Stimulated activated CD8-positive, alpha-beta memory T cell treated with anti-CD3 and anti-CD28 coated beads, Interleukin-2, amount 100 ng/mL, for 48 hours (primary cell): Measurements from ENCODE around the gene NFIC.
"Not testable (repeated sequence)": the region's sequence is repeated elsewhere in the genome, so short reads cannot be mapped to it uniquely, and the experiment has no call there.

Source experiments
- DNase-seq, 2 donors: peaks; one replicate each; pipeline ENCODE4 v3.0.0-alpha.2; 2020; ENCODE audit warnings: low read depth in 2 of 2

The NFIC gene

DNA sequence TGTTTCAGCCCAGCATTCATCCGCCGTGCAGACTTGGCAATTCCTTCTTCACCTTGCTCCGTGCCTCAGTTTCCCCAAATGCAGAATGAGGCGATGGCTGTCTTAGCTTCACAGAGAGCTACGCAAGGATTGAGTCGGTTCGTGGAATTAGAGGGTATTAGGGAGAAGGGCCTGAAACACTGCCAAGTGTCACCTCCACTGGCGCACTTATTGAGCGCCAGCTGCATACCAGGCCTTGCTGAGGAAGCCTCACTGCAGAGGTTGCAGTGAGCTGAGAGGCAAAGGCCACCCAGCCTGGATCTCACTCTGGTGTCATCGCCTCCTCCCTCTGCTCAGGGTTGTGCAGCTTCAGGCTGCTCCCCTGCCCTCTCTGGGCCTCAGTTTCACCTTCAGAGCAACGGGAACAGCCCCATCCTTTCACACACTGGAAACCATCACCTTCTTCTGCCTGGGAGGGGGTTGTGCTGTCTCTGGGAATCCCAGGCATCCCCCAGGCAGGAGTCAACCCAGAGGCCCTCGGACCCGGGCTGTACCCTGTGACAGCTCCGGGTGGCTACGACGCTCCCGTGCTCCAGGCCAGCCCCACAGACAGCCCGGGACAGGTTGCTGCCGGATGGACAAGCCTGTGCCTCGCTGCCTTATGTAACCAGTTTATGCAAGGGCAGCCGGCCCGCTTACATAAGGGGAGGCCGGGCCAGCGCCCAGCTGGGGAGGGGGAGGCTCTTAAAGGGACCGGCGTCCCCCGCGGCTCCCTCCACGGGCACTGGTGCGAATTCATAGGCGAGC, 31.9 kb downstream of the NFIC start:
- no peak for DNase-seq

DNA sequence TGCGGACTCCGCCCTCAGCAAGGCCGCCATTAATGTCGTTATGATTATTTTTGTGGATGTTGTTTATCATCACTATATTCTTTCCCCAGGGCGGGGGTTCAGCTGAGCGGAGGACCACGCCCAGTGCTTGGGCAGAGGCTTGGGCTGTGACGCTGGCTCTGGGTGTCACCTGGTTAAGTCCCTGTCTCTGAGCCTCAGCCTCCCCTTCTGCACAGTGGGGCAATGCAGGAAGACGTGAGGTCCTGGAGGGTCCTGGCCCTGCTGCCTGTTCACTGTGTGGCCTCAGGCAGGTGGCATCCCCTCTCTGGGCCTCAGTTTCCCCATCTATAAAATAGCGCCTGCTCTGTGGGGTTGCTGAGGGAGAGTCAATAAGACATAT, 32.5 kb downstream of the NFIC start:
- no peak for DNase-seq

DNA sequence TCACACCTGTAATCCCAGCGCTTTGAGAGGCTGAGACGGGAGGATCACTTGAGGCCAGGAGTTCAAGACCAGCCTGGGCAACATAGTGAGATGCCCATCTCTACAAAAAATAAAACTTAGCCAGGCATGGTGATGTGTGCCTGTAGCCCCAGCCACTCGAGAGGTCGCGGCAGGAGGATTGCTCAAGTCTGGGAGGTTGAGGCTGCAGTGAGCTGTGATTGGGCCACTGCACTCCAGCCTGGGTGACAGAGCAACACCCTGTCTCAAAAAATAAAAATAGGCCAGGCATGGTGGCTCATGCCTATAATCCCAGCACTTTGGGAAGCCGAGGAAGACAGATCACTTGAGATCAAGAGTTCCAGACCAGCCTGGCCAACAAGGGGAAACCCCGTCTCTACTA, 32.9 kb downstream of the NFIC start:
- DNase-seq = not testable (repeated sequence)

DNA sequence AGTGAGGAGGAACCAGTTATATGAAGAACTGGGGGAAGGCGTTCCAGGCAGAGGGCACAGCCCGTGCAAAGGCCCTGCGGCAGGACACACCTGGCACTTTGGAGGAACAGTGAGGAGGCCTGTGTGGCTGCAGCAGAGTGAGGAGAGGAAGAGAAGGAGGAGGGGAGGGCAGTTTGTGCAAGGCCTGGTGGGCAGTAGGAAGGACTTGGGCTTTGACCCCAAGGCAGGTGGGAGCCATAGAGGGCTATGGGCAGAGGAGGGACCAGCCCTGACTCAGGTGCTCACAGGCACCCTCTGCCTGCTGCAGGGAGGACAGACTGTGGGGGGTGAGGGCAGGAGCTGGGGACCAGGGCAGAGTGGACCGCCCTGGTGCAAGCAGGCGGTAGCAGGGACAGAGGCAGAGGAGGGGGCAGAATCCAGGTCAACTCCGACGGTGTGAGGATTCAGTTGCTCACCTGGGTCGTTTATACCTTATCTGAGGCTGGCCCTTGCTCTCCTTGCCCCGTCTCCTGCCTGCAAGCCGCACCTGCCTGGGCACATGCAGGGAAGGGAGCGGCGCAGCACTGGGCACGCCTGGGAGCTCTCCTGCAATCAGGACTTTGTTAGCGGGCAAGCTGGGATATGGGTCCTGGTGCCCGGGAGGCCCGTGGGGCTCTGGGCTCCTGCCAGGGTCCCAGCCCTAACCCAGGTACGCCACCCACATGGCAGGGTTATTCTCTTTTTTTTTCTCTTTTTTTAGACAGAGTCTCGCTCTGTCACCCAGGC, 34.8 kb downstream of the NFIC start:
- no peak for DNase-seq

GRCh38 chr19:3402631-3403443, 36.5 kb downstream of the NFIC start:
- no peak for DNase-seq

DNA sequence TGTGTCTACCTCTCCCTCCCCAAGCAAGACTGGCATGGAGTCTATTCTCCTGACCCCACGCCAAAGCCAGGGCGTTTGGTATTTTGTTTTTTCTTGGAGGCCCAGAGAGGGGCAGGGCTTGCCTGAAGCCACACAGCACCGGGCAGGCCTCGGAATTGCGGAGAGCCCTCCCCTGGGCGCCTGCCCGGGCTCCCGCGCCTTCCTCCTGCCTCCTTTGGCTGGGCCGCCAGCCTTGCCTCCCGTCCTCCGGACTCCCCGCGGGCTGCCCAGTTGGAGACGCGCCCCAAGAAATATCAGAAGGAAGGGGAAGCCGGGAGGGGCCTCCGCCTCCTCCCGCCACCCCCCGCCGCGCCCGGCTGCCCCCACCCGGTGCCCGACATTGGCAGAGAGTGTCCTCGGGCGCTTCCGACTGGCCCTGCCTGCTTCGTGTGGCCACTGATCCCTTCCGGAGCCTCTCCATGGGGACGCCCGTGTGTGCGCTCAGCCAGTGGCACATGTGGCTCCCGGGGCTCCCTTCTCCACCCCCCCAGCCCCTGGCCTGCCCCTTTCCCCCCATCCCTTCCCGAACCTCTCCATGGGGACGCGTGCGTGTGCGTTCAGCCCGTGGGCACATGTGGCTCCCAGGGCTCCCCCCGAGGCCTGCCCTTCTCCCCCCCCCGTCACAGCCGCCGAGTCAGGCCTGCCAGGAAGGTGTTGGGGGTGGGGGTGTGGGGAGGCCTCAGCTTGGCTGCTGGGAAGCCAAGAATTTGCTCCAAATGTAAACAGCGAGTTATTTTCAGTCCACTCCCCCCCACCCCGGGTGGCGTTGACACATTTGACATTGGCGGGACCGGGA, 37.3 kb downstream of the NFIC start:
- no peak for DNase-seq

GRCh38 chr19:3404324-3405260, 38.2 kb downstream of the NFIC start:
- no peak for DNase-seq

DNA sequence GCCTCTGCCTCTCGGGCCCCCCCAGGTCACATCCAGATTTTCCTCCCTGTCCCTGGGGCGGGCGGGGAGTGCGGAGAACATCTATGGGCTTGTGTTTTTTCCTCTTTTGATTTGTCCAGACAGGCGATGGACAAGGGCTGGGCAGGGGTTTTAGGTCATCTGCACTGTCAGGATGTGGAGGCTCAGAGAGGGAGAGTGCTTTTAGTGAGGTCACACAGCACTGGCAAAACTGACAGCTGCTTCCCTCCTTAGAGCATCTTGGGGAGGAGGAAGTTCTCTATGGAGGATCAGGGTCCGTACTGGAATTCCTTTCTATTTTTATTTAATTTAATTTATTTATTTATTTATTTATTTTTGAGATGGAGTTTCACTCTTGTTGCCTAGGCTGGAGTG, 38.9 kb downstream of the NFIC start:
- no peak for DNase-seq

DNA sequence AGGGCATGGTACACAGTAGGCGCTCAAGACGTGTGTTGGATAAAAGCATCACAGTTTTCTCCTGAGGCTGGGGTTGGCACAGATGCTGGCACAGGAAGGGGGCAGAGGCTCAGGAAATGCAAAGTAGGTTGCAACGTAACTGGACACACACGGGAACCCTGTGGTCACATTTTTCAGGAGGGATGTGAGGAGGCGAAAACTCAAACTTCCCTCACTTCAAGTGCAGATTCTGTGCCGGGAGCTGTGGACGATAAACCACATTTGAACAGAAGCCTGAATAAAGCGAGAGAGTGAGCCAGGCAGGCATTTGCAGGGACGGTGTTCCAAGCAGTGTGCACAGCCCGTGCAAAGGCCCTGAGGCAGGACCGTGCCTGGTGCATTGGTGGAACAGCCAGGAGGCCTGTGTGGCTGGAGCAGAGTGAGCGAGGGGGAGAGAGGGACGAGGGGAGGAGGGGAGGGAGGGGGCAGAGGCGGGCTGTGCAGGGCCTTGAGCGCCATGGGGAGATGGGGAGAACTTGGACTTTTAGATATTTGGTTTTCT, 40.3 kb downstream of the NFIC start:
- DNase-seq = no peak

DNA sequence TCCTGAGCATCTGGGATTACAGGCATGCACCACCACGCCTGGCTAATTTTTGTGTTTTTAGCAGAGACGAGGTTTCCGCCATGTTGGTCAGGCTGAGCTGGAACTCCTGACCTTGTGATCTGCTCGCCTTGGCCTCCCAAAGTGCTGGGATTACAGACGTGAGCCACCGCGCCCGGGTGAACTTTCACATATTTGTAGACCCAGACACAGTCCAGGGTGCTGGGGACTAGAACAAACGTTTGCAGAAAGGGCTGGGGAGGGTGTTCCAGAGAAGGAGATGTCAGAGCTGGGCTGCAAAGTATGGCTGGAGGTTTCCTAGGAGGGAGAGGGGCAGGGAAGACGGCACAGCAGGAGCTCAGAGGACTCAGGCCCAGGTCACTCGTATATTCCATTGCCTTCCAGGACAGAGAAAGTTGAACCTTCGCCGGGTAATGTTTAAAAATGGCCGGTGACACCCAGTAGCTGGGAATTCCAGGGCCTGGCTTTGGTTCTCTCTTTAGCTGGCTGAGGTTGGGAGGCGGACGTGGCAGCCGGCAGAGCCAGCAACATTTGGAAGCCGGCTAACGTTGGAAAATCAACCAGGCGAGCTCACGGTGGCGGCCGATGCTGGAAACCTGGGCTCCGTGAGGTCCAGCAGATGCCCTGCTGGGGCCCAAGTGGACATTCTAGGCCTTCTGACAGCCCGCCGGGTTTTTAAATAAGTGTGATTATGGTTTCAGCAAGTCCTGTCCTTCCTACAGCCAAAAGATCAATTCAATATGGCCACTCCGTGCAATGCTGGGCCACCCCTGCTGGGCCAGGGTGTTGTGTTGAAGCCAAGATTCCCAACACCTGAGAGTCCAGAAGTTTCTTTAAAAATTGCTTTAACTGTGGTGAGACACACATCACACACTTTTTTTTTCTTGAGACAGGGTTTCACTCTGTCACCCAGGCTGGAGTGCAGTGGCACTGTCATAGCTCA, 41.5 kb downstream of the NFIC start:
- DNase-seq = no peak

- no peak for DNase-seq
These were observed 42.6 kb downstream of the NFIC start for GRCh38 chr19:3408996-3409345.

GRCh38 chr19:3409346-3410064, 43.1 kb downstream of the NFIC start:
- no peak for DNase-seq

DNA sequence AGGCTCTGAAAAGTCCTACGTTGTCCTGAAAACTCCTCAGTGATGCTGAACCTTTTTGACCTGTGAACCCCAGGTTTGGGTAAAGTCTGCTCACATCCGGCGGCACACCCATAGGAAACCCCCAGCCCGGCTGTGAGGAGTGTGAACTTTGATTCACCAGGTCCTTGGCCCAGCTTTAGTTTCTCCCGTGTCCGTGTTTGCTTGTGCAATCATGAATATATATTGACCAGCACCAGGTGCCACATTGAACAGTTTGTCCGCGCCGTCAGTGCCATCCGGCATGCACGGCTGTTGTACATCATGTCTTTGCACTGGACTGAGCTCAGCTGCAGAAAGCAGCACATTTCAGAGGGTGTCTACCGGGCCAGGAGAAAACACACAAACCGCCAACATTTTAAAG, 45.3 kb downstream of the NFIC start:
- no peak for DNase-seq

GRCh38 chr19:3412066-3412465, 45.7 kb downstream of the NFIC start:
- DNase-seq = no peak

DNA sequence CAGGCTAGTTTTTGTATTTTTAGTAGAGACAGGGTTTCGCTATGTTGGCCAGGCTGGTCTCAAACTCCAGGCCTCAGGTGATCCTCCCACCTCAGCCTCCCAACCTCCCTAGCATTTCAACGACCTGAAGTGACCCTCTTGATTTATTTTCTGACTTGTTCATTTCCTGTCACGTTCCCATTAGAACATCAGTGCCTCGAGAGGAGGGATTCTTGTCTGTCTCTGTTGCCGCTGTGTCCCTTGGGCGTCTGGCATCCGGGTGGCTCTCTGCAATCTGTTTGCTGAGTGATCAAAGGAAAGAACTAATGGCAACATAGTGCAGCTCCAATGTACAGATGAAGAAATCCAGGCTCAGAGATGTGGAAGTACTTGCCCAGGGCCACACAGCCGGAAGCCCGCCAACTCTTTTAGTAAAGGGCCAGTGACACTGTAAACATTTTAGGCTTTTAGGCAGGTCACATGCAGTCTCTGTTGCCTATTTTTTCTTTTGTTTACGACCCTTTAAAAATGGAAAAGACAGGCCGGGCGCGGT, 47.5 kb downstream of the NFIC start:
- DNase-seq = no peak

GRCh38 chr19:3415695-3416094, 49.3 kb downstream of the NFIC start:
- no peak for DNase-seq

GRCh38 chr19:3420244-3420755, 53.9 kb downstream of the NFIC start:
- no peak for DNase-seq
